Retinal pigment epithelial cell (primary cell): ENCODE data around the gene ZNF883.

Experiments used
- DNase-seq: peaks from one replicate; pipeline ENCODE4 v3.0.0-alpha.2; 2010; ENCODE audit warnings: low read depth
- H3K4me3 ChIP-seq: 2 replicates; pipeline ENCODE4 v1.5.1; 2011; ENCODE audit warnings: mild to moderate bottlenecking, low read length, control low read depth, moderate library complexity
- CTCF ChIP-seq: conservative IDR thresholded peaks from 2 replicates; pipeline ENCODE4 v1.5.1; 2011; ENCODE audit warnings: low read depth, low read length, control low read depth, inconsistent platforms

Gene ZNF883

GRCh38 chr9:113018247-113018646 is 6.3 kb upstream of the ZNF883 start:
- no peak for TF ChIP-seq CTCF
- no peak overlapping the region for H3K4me3 ChIP-seq
- no peak for DNase-seq

- H3K4me3 ChIP-seq = peak overlapping the region; percentile 65
- no peak for DNase-seq
- no peak for TF ChIP-seq CTCF
These were observed 500 bp upstream of the ZNF883 start for GRCh38 chr9:113012492-113012891.

GRCh38 chr9:113005777-113006176 is 6.2 kb downstream of the ZNF883 start:
- no peak overlapping the region for H3K4me3 ChIP-seq
- no peak for DNase-seq
- TF ChIP-seq CTCF = no peak

GRCh38 chr9:112997236-112997941 is 14.6 kb downstream of the ZNF883 start:
- no peak for DNase-seq

GRCh38 chr9:112971415-112971814 is 40.6 kb downstream of the ZNF883 start:
- no peak overlapping the region for H3K4me3 ChIP-seq
- TF ChIP-seq CTCF = peak; percentile 35
- no peak for DNase-seq

More at GRCh38 chr9:112997236-112997941, 14.6 kb downstream of the ZNF883 start:
- no peak for TF ChIP-seq CTCF
- no peak overlapping the region for H3K4me3 ChIP-seq

GRCh38 chr9:112970939-112971338 is 41.1 kb downstream of the ZNF883 start:
- peak; percentile 32 for TF ChIP-seq CTCF
- DNase-seq = no peak
- no peak overlapping the region for H3K4me3 ChIP-seq

GRCh38 chr9:112969730-112970129 is 42.3 kb downstream of the ZNF883 start:
- TF ChIP-seq CTCF = no peak
- DNase-seq = no peak
- H3K4me3 ChIP-seq = no peak overlapping the region
